Choroid plexus epithelial cell (primary cell): ENCODE measurements around the gene INSM1.

Experiments
- DNase-seq: peaks from one replicate; pipeline ENCODE4 v3.0.0-alpha.2; 2010; ENCODE audit warnings: low read depth
- H3K4me3 ChIP-seq: 2 replicates; pipeline ENCODE4 v1.5.1; 2011; ENCODE audit warnings: low read depth, mild to moderate bottlenecking, control low read depth, low read length, moderate library complexity
- TF ChIP-seq, protein P1 (sequence below): conservative IDR thresholded peaks from 2 replicates; pipeline ENCODE4 v1.5.1; 2011; ENCODE audit warnings: low read depth, mild to moderate bottlenecking, control low read depth, inconsistent platforms, low read length, moderate library complexity

INSM1 gene

GRCh38 chr20:20329564-20329963 is 38.3 kb upstream of the INSM1 start:
- H3K4me3 ChIP-seq: no peak overlapping the region
- no peak for DNase-seq
- TF ChIP-seq, protein P1, sequence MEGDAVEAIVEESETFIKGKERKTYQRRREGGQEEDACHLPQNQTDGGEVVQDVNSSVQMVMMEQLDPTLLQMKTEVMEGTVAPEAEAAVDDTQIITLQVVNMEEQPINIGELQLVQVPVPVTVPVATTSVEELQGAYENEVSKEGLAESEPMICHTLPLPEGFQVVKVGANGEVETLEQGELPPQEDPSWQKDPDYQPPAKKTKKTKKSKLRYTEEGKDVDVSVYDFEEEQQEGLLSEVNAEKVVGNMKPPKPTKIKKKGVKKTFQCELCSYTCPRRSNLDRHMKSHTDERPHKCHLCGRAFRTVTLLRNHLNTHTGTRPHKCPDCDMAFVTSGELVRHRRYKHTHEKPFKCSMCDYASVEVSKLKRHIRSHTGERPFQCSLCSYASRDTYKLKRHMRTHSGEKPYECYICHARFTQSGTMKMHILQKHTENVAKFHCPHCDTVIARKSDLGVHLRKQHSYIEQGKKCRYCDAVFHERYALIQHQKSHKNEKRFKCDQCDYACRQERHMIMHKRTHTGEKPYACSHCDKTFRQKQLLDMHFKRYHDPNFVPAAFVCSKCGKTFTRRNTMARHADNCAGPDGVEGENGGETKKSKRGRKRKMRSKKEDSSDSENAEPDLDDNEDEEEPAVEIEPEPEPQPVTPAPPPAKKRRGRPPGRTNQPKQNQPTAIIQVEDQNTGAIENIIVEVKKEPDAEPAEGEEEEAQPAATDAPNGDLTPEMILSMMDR: no peak

GRCh38 chr20:20331156-20331555 is 36.7 kb upstream of the INSM1 start:
- no peak overlapping the region for H3K4me3 ChIP-seq
- TF ChIP-seq, protein P1: no peak
- DNase-seq: no peak

DNA sequence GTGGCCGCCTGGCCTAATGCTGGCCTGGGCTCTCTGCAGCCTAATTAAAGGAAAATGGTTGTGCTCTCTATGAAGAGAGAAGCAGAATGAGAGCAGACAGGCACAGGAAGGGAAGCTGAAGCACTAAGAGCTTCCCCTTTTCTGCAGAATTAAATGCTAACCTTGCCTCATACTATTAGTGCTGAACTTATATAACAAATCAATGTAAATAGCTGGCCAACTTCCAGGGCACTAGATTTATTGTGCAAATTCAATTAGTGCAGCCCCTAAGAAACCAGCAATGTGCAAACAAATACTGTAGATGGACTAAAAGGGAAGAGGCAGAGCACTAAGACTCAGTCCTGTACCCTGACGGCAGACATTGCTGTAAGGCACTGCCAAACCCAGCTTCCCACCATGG is 36.1 kb upstream of the INSM1 start:
- no peak overlapping the region for H3K4me3 ChIP-seq
- TF ChIP-seq, protein P1: no peak
- DNase-seq: no peak

DNA sequence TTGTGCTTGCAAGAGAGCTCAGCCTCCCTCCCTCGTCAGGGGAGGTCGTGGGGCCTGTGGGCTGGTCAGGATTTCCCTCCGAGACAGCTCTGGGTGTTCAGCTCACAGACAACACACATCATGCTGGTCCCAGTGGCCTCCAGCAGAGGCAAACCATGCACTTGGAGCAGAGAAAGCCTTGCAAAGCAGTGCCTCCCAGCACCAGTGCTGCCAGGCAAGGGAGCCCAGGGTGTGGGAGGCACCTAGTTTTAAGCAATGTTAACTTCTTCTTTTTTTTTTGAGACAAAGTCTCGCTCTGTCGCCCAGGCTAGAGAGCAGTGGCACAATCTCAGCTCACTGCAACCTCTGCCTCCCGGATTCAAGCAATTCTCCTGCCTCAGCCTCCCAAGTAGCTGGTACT is 34.0 kb upstream of the INSM1 start:
- H3K4me3 ChIP-seq: no peak overlapping the region
- TF ChIP-seq, protein P1: no peak
- no peak for DNase-seq

DNA sequence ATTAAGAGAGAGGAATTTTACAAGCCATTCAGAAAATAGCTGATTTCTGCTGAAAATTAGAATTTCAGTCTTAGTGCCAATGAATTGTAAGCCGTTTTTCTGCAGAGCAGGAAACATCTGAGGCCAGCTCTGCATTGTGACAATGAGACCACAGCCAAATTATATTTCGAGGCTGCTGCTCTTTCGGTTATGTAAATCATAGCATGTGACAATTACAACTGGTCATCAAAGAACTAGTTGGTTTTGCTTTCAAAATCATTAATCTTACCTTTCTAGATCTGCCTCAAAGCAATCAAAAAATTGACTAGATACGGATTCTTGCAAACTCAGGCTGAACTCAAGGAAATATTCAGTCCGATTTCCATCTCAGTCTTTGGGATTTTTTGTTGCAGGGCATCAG is 33.4 kb upstream of the INSM1 start:
- TF ChIP-seq, protein P1: no peak
- DNase-seq: no peak
- no peak overlapping the region for H3K4me3 ChIP-seq

DNA sequence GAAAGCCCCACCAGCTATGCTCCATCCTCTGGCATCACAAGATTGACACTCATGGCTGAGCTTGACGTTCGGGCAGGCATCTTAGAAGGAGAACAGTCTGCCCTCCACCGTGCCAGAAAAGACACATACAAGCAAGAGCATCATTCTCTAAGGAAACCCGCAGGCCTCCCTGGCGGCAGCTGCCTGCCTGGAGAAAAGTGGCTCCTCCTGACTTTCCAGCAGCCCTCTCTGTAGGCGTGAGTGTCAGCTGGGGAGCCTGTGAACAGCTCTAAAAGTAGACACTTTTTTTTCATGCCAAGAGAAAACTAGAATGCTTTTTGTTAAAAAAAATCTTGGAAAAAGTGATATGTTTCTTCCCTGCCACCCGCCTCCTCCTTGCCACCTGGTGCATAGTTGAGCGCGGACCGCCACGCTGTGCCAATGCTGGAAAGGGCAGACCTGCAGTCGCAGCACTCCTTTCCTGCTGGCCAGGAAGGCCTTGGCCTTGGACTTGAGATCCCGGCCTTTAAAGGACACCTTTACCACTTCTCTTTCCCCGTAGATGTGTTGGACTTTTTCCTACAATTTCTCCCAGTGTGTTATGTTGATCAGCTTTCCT is 29.7 kb upstream of the INSM1 start:
- H3K4me3 ChIP-seq: no peak overlapping the region
- DNase-seq: no peak
- TF ChIP-seq, protein P1: no peak

DNA sequence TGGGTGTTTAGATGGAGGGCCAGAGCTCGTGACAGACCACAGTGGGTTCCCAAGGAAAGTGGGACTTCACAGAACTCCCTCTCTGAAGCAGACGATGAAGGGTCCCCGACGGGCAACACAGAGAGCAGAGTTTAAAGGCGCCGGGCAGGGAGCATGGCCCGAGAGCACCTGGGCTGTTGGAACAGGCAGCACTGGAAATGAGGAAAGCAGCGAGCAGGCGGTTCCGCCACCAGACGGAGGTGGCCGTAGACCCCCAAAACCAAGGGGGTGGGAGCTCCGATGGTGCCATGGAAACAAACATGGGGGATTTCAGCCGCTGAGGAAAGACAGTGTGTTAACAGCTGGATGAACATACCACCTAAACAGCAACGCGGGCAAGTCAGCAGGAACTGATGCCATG is 27.5 kb upstream of the INSM1 start:
- TF ChIP-seq, protein P1: no peak
- H3K4me3 ChIP-seq: no peak overlapping the region
- no peak for DNase-seq
